DMS53 treated with DMSO at 0.1 percent for 48 hours (cell line): ENCODE data around the gene FBXL19.

ENCODE experiments used
- DNase-seq: peaks from one replicate; lab custom pipeline; 2025; ENCODE audit not compliant: unreplicated experiment; lab: John Stamatoyannopoulos, UW

FBXL19 gene

DNA sequence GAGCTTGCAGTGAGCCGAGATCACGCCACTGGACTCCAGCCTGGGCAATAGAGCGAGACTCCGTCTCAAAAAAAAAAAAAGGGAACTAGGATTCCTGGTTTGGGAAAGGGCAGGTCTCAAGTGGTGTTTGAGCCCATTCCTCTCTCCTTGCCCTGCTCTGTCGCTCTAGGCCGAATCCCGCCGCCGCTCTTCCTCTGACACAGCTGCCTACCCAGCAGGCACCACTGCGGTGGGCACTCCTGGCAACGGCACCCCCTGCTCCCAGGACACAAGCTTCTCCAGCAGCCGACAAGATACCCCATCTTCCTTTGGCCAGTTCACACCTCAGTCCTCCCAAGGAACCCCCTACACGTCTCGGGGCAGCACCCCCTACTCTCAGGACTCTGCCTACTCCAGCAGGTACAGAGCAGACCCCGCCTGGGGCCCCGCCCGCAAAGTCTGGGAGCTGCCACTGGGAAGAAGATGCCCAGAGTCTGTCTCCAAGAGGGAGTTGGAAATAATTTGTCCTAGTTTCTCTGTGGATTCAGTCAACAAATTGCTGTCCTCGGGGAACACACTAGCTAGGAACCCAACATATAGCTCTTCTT is 40.6 kb downstream of the FBXL19 start:
- no peak for DNase-seq

DNA sequence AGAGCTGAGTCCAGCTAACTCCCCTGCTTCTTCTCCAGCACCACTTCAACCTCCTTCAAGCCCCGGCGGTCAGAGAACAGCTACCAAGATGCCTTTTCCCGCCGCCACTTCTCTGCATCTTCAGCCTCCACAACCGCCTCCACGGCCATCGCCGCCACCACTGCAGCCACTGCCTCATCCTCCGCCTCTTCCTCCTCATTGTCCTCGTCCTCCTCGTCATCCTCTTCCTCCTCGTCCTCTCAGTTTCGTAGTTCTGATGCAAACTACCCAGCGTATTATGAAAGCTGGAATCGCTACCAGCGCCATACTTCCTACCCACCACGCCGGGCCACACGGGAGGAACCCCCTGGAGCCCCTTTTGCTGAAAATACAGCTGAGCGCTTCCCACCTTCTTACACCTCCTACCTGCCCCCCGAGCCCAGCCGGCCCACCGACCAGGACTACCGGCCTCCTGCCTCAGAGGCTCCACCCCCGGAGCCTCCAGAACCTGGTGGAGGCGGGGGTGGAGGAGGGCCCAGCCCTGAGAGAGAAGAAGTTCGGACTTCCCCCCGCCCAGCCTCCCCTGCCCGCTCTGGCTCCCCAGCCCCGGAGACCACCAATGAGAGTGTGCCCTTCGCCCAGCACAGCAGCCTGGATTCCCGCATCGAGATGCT is 41.3 kb downstream of the FBXL19 start:
- DNase-seq: no peak

DNA sequence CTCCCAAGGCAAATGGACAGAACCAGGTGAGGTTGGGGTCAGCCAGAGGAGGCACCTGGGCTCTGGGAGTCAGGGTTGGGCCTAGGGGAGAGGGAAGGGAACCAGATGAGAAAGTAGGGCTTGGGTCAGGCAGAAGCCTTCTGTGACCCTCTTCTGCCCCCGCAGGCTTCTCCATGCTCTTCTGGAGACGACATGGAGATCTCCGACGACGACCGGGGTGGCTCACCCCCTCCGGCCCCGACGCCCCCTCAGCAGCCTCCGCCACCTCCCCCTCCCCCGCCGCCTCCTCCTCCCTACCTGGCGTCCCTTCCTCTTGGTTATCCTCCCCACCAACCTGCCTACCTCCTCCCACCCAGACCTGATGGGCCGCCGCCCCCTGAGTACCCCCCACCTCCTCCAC is 42.1 kb downstream of the FBXL19 start:
- DNase-seq: no peak

DNA sequence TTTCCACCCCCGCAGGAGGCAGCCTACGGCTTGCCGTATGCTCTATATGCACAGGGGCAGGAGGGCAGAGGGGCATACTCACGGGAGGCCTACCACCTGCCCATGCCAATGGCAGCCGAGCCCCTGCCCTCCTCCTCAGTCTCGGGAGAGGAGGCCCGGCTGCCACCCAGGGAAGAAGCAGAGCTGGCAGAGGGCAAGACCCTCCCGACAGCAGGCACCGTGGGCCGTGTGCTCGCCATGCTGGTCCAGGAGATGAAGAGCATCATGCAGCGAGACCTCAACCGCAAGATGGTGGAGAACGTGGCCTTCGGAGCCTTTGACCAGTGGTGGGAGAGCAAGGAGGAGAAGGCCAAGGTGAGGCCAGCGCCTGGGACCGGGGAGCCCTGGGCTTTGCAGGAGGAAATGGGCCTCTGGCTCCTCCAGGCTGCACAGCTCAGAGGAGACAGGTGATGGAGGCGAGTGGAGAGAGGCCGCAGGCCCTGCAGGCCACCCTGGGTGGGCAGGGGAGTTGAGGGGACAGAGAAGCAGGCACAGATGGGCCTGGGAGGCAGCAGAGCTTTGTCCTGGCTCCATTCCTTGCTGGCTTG is 42.8 kb downstream of the FBXL19 start:
- no peak for DNase-seq

DNA sequence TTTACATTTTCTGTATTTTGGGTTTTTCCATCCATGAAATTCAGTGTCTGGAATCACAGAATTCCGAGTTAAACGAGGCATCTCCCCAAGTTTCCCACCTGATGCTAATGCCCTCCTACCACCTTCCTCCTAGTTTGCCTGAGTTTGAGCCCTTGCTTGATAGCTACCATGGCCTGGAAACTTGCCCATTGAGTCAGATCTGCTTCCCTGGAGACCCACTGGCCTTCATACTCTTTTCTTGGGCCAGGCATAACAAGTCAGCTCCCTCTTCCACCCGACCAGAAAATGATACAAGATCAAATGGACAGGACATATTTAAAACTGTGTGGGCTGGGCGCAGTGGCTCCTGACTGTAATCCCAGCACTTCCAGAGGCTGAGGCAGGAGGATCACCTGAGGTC is 44.4 kb downstream of the FBXL19 start:
- DNase-seq: no peak

DNA sequence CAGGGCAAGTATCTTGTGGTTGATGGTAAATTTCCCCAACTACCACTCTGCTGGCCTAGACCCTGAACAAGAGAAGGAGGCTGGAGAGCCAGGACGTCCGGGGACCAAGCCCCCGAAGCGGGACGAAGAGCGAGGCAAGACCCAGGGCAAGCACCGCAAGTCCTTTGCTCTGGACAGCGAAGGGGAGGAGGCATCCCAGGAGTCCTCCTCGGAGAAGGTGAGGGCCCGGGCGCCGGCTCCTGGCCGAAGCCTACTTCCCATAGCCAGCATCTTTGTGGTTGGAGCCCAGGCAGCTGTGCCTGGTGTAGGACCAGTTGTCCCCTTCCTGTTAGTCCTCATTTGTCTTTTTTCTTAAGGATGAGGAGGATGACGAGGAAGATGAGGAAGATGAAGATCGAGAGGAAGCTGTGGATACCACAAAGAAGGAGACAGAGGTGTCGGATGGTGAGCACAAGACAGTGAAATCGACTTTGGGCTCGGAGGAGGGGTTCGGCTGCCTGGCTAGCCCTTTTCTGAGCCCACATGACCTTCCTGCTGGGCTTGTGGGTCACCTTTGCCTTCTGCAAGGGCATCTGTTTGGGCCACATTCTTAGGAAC is 46.0 kb downstream of the FBXL19 start:
- no peak for DNase-seq

DNA sequence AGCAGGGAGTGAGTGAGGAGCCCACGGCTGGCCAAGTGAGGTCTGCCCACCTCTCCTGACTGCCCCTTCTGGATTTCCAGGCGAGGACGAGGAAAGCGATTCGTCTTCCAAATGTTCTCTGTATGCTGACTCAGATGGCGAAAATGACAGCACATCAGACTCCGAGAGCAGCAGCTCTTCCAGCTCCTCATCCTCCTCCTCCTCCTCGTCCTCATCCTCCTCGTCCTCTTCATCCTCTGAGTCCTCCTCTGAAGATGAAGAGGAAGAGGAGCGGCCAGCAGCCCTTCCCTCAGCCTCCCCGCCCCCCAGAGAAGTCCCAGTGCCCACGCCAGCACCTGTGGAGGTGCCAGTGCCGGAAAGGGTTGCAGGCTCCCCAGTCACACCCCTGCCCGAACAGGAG is 47.9 kb downstream of the FBXL19 start:
- DNase-seq: no peak

DNA sequence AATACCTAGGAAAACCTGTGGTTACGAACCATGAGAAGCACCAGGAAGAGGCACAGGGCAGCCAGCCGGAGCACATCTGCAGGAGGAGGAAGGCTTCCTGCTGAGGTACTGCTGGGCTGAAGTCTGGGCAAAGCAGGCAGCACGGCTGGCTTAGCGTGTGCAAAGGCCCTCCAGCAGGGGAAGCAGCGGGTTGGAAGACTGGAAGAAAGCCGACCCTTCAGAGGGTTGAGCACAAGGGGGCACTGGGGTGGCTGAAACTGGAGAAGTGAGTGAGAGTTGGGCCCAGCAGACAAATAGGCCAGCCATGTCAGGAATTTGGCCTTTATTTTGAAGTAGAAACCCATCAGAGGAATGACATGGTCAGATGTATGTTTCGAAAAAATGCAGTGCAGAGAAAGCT is 49.5 kb downstream of the FBXL19 start:
- DNase-seq: no peak

DNA sequence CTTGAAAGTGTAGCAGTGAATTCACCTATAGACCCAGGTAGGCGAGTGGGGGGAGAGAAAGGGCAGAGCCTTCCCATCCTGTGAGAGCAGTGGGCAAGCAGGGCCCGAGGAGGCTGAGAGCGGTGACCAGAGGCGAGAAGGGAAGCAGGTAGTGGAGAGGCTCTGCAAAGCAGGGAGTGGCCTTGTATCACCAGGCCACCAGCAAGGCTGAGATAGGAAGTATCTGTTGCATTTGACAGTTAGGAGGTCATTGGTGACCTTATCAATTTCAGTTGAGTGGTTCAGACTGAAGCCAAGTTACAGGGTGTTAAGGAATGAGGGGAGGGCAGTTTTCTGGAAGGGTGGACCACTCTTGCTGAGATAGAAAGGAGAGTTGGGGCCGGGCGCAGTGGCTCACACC is 51.0 kb downstream of the FBXL19 start:
- no peak for DNase-seq

DNA sequence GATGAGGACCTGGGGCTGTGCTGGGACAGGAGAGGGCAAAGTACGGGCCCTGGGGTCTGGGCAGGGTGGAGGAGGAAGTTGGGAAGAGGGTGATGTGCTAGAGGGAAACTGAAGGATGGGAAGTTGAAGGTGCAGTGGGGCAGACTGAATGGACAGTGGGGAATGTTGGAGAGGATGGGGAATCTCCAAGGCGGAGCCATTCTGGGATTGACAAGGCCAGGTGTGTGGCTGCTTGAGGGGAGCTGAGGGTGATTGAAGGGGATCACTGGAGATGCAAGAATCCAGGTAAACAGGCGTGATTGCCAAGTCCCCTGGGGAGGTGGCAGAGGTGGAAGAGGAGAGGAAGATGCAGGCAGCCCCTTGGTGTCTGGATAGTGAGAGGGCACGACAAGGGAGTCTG is 53.1 kb downstream of the FBXL19 start:
- DNase-seq: no peak

DNA sequence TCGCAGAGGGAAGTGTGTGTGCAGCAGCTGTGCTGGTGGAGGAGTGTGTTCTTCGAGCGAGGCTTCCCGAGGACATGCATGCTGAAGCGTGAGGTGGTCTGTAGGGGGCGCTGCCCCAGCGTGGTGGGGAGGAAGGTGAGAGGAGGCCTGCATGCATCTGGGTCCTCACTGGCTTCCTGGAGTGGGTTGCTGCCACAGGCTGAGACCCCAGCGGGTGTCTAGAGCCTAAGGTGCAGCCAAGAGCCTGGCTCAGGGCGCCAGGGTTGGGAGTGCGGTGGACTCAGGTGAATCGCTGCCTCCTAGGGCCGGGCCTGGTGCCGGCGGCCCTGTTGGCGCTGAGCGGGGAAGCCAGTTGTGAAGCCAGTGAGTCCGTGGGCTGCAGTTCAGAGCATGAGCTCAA is 54.1 kb downstream of the FBXL19 start:
- no peak for DNase-seq

DNA sequence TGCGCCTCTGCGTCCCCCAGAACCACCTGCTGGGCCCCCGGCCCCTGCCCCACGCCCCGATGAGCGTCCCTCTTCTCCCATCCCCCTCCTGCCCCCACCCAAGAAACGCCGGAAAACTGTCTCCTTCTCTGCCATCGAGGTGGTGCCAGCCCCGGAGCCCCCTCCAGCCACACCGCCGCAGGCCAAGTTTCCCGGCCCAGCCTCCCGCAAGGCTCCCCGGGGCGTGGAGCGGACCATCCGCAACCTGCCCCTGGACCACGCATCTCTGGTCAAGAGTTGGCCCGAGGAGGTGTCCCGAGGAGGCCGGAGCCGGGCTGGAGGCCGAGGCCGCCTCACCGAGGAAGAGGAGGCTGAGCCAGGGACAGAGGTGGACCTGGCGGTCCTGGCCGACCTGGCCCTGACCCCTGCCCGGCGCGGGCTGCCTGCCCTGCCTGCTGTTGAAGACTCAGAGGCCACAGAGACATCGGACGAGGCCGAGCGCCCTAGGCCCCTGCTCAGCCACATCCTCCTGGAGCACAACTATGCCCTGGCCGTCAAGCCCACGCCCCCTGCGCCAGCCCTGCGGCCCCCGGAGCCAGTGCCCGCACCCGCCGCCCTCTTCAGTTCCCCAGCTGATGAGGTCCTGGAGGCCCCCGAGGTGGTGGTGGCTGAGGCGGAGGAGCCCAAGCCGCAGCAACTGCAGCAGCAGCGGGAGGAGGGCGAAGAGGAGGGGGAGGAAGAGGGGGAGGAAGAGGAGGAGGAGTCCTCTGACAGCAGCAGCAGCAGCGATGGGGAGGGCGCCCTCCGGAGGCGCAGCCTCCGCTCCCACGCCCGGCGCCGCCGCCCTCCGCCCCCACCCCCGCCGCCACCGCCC is 56.0 kb downstream of the FBXL19 start:
- DNase-seq: no peak

DNA sequence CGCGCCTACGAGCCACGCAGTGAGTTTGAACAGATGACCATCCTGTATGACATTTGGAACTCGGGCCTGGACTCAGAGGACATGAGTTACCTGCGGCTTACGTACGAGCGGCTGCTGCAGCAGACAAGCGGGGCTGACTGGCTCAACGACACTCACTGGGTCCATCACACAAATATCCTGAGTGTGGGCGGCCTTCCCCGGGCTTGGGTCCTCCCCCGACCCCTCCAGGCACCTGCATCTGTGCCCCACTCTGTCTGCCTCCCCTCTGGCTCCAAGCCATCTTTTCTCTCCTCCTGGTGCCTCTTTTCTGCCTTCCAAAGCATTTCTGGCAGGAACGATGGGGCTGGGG is 56.6 kb downstream of the FBXL19 start:
- no peak for DNase-seq

DNA sequence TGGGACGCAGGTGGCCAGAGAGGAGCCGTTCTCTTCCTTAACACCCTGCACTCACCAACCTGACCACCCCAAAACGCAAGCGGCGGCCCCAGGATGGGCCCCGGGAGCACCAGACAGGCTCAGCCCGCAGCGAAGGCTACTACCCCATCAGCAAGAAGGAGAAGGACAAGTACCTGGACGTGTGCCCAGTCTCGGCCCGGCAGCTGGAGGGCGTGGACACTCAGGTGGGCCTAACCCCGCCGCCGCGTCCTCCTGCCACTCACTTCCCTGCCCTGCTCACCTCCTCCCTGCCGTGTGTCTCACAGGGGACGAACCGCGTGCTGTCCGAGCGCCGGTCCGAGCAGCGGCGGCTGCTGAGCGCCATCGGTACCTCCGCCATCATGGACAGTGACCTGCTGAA is 57.1 kb downstream of the FBXL19 start:
- no peak for DNase-seq

DNA sequence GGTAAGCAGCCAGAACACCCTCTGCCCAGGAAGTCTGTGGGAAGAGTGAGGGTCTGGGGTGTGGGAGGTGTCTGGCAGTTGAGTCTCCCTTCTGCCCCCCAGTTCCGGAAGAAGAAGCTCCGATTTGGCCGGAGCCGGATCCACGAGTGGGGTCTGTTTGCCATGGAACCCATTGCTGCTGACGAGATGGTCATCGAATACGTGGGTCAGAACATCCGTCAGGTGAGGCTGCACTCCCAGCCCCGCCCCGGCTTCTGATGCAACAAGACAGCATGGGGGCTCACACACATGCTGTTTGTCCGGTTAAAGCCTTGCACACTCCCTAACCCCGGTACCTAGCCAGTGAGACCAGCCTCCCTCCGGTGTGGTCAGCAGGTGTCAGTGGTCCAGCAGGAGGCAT is 57.6 kb downstream of the FBXL19 start:
- no peak for DNase-seq

DNA sequence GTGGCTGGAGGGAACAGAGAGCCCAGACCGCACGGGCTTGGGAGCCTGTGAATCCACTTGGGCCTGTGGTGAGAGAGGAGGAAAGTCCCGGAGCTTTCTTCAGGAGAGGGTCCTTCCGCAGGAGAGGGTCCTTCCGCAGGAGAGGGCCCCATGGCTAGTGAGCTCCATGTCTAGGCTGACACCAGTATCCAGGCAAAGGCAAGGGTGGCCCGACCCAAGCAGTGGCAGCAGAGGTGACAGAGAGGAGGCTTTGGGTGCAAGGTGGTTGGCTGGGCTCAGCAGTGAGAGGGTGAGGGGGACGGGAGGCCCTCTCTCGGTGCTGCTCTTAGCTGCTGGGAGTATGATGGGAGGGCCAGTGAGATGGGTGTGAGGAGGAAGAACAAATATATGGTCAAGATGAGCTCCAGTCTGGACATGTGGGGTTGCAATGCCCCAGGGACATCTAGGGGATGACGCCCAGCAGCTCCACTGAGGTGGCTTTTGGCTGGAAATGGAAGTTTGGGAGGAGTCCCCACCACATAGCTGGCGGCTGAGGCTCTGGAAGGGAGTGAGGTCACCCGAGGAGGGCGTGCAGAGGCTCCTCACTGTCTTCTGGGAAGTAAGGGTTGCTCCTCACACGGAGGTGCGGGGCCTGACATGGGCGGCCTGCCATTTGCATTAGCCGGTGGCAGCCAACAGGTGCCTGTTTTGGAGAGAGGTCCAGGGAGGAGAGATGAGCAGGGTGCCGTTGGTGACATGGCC is 59.3 kb downstream of the FBXL19 start:
- DNase-seq: no peak

DNA sequence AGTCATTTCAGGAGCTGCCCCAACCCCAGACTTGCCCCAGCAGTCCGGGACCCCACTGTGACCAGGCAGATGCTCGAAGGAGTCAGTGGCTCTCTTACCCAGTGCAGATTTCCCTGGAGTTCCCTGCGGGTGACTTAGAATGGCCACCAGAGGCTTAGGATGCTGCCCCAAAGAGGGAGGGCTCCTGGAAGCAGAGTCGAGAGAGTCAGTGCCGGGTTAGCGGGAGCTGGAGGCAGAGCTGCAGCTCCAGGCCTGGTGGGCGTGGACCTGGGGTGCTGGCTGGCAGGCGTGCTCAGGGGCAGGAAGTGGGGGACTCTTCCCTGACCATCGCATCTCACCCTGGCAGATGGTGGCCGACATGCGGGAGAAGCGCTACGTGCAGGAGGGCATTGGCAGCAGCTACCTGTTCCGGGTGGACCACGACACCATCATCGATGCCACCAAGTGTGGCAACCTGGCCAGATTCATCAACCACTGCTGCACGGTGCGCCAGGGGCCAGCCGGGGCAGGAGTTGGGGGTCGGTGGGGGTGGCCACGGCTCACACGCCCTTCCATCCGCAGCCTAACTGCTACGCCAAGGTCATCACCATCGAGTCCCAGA is 60.0 kb downstream of the FBXL19 start:
- no peak for DNase-seq

DNA sequence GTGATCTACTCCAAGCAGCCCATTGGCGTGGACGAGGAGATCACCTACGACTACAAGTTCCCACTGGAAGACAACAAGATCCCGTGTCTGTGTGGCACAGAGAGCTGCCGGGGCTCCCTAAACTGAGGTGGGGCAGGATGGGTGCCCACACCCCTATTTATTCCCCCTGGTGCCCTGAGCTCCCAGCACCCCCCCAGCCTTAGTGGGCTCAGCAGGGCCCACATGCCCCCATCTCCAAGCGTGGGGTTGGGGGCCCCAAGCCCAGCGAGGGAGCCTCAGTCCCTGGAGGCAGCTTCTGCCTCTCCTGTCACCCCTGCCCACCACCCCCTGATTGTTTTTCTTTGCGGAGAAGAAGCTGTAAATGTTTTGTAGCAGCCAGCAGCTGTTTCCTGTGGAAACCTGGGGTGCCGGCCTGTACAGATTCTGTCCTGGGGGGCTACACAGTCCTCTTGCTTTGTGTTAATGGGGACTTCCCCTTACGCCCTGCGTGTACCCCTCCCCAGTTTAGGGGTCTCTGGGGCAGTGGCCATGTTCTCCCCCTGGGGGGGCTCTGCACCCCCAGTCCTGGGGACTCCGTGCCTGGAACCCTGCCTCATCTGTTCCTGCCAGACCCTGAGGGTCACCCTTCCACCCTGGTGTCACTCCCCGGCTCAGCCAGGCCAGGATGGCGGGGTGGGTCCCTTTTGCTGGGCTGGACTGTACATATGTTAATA is 60.7 kb downstream of the FBXL19 start:
- DNase-seq: no peak

DNA sequence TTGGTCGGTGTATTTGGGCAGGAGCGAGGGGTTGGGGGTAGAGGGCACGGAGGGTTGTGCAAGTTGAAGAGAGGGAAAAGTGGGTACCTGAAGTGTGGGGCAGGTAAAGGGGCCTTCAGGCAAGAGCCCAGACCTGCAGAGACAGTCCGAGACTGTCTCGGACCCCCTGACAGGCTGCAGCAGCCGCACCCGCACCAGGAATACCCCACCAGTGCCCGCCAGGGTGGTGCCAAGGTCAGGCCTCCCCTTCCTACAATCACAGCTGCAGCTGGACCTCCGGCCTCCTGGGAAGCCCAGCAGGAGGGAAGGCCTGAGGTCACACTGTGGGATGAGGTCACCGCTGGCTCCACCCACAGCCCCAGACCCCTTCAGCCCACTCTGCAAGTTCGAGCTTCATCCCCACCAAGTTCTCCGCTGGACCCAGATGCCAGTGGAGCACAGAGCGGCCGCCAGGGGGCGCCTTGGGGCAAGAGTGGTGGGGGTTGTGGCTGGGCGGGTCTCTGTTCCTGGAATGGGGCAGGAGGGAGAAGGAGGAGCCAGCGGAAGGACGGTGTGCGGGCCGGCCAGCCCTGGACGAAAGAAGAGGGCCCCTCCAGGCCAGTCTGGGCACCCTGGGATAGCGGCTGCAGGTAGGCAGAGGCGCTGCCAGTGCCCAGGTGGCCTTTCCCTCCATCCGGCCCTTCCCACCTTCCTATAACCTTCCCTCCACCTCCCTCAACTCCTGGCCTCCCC is 61.5 kb downstream of the FBXL19 start, which contains the start of gene HSD3B7:
Gene HSD3B7, plus strand, starts transcription at position 539 of the 732 bp plus-strand sequence. CDS start 452 bp downstream, outside the sequence.
- DNase-seq: peak; percentile 58
